Ectodermal cell (in vitro differentiated cells): ENCODE results near the gene WIPF2.
A peak's percentile ranks its signal among the peaks of the same experiment; 100 is the strongest.
"Not testable (repeated sequence)": the region's sequence is repeated elsewhere in the genome, so short reads cannot be mapped to it uniquely, and the experiment has no call there.

ENCODE experiments used
- H3K27ac ChIP-seq: 2 replicates; pipeline ENCODE4 v1.7.0; 2013; ENCODE audit warnings: mild to moderate bottlenecking, low read depth, low read length; ENCODE audit not compliant: insufficient read depth, poor library complexity, severe bottlenecking
- H3K27me3 ChIP-seq: 2 replicates; pipeline ENCODE4 v1.7.0; 2013; ENCODE audit warnings: mild to moderate bottlenecking, low read length; ENCODE audit not compliant: insufficient read depth, control insufficient read depth, poor library complexity, severe bottlenecking
- H3K36me3 ChIP-seq: one replicate; pipeline ENCODE4 v1.7.0; 2013; ENCODE audit warnings: low read length; ENCODE audit not compliant: control insufficient read depth, insufficient read depth
- H3K4me1 ChIP-seq: one replicate; pipeline ENCODE4 v1.7.0; 2013; ENCODE audit warnings: low read length; ENCODE audit not compliant: control insufficient read depth, insufficient read depth
- H3K4me3 ChIP-seq: 2 replicates; pipeline ENCODE4 v1.7.0; 2013; ENCODE audit warnings: low read depth, low read length, control low read depth; ENCODE audit not compliant: insufficient read depth
- H3K9me3 ChIP-seq: 2 replicates; pipeline ENCODE4 v1.7.0; 2013; ENCODE audit warnings: mild to moderate bottlenecking, low read length, moderate library complexity; ENCODE audit not compliant: control insufficient read depth
- WGBS, 2 experiments: methylation state at CpG; one replicate each; pipeline ENCODE4 v1.1.7; 2013; ENCODE audit warnings: missing lambda C conversion rate in 2 of 2; 5-methylcytosine and 5-hydroxymethylcytosine counted together

Gene WIPF2

GRCh38 chr17:40218006-40218739 is 931 bp upstream of the WIPF2 start:
- no peak overlapping the region for H3K27ac ChIP-seq
- WGBS, 2 experiments = 90 to 93% methylated on average over 7 of the region's 7 CpGs

GRCh38 chr17:40219594-40220338 is 662 bp downstream of the WIPF2 start:
- peak overlapping the region; percentile 67 for H3K4me3 ChIP-seq
- no peaks in the 10 kb centered on the region for H3K9me3 ChIP-seq
- no peaks in the 10 kb centered on the region for H3K36me3 ChIP-seq
- H3K27me3 ChIP-seq = no peaks in the 10 kb centered on the region
- H3K4me1 ChIP-seq = peaks cover 3% of the 10 kb centered on the region
- H3K27ac ChIP-seq = peak overlapping the region; percentile 95
- 8 to 9% methylated on average over 24 of the region's 24 CpGs for WGBS, 2 experiments

More at GRCh38 chr17:40218006-40218739, 931 bp upstream of the WIPF2 start:
- Histone ChIP-seq H3K4me3 (peak overlapping the region; percentile 67), H3K36me3 (no peaks in the 10 kb centered on the region), H3K9me3 (no peaks in the 10 kb centered on the region), H3K27me3 (no peaks in the 10 kb centered on the region), H3K4me1 (no peaks in the 10 kb centered on the region)

- no peak overlapping the region for H3K4me3 ChIP-seq
- H3K4me1 ChIP-seq = peaks cover 9% of the 10 kb centered on the region
- WGBS, 2 experiments = 86 to 90% methylated on average over 5 of the region's 5 CpGs
- H3K36me3 ChIP-seq = no peaks in the 10 kb centered on the region
- H3K27me3 ChIP-seq = no peaks in the 10 kb centered on the region
- H3K27ac ChIP-seq = peak overlapping the region; percentile 63
- no peaks in the 10 kb centered on the region for H3K9me3 ChIP-seq
Observed at GRCh38 chr17:40224718-40225550, 5.8 kb downstream of the WIPF2 start.

- H3K4me1 ChIP-seq, H3K4me3 ChIP-seq, H3K36me3 ChIP-seq, H3K9me3 ChIP-seq, H3K27ac ChIP-seq, H3K27me3 ChIP-seq: not testable (repeated sequence)
- WGBS, 2 experiments = 95 to 96% methylated on average over 14 of the region's 14 CpGs
Observed at GRCh38 chr17:40229146-40229545, 10.0 kb downstream of the WIPF2 start.

- Histone ChIP-seq H3K36me3 (peaks cover 7% of the 10 kb centered on the region), H3K4me1 (peaks cover under 1% of the 10 kb centered on the region), H3K27me3 (no peaks in the 10 kb centered on the region), H3K9me3 (no peaks in the 10 kb centered on the region), H3K4me3 (no peak overlapping the region), H3K27ac (no peak overlapping the region)
- WGBS, 2 experiments = 92 to 100% methylated on average over 3 of the region's 3 CpGs
Observed at GRCh38 chr17:40230670-40231069, 11.6 kb downstream of the WIPF2 start.

- not testable (repeated sequence) for H3K4me3 ChIP-seq, H3K4me1 ChIP-seq, H3K27me3 ChIP-seq, H3K9me3 ChIP-seq, H3K27ac ChIP-seq, H3K36me3 ChIP-seq
- 89 to 95% methylated on average over 4 of the region's 4 CpGs for WGBS, 2 experiments
Observed at GRCh38 chr17:40231928-40232327, 12.8 kb downstream of the WIPF2 start.

GRCh38 chr17:40241252-40241834 is 22.2 kb downstream of the WIPF2 start:
- no peaks in the 10 kb centered on the region for H3K27me3 ChIP-seq
- H3K4me1 ChIP-seq = no peaks in the 10 kb centered on the region
- 96 to 98% methylated on average over 4 of the region's 4 CpGs for WGBS, 2 experiments
- no peaks in the 10 kb centered on the region for H3K9me3 ChIP-seq
- peak overlapping the region; percentile 6 for H3K27ac ChIP-seq
- H3K4me3 ChIP-seq = no peak overlapping the region
- H3K36me3 ChIP-seq = no peaks in the 10 kb centered on the region

GRCh38 chr17:40242774-40243173 is 23.7 kb downstream of the WIPF2 start:
- 94 to 98% methylated on average over 3 of the region's 3 CpGs for WGBS, 2 experiments
- no peak overlapping the region for H3K4me3 ChIP-seq
- H3K36me3 ChIP-seq = no peaks in the 10 kb centered on the region
- no peaks in the 10 kb centered on the region for H3K9me3 ChIP-seq
- no peaks in the 10 kb centered on the region for H3K27me3 ChIP-seq
- no peak overlapping the region for H3K27ac ChIP-seq
- no peaks in the 10 kb centered on the region for H3K4me1 ChIP-seq

- Histone ChIP-seq H3K4me3 (no peak overlapping the region), H3K9me3 (no peaks in the 10 kb centered on the region), H3K27ac (no peak overlapping the region), H3K4me1 (no peaks in the 10 kb centered on the region), H3K27me3 (no peaks in the 10 kb centered on the region), H3K36me3 (no peaks in the 10 kb centered on the region)
- 80 to 90% methylated on average over 3 of the region's 3 CpGs for WGBS, 2 experiments
Observed at GRCh38 chr17:40243761-40244160, 24.7 kb downstream of the WIPF2 start.
